NCI-H1417 treated with DMSO at 0.1 percent for 48 hours (cell line): Measurements from ENCODE around the gene NUDT17.

ENCODE experiments used
- DNase-seq: peaks from one replicate; lab custom pipeline; 2025; lab: John Stamatoyannopoulos, UW

The NUDT17 gene

GRCh38 chr1:145849356-145850160, 4.1 kb downstream of the NUDT17 start:
- DNase-seq = no peak

- no peak for DNase-seq
Measured at GRCh38 chr1:145855426-145855948, 10.1 kb downstream of the NUDT17 start.

GRCh38 chr1:145857170-145857569, 11.7 kb downstream of the NUDT17 start:
- DNase-seq = no peak

- no peak for DNase-seq
Measured at GRCh38 chr1:145858238-145858900, 12.9 kb downstream of the NUDT17 start.

GRCh38 chr1:145858901-145859490, 13.6 kb downstream of the NUDT17 start, which contains the start of gene PIAS3:
Gene PIAS3 (minus strand): TSS chr1:145859081. CDS start chr1:145858990, 91 bp downstream.
- DNase-seq = peak; percentile 17

GRCh38 chr1:145859491-145860023, 14.1 kb downstream of the NUDT17 start:
- no peak for DNase-seq

- DNase-seq = no peak
Measured at GRCh38 chr1:145863282-145864018, 18.0 kb downstream of the NUDT17 start.

- no peak for DNase-seq
Measured at GRCh38 chr1:145868232-145868631, 22.8 kb downstream of the NUDT17 start.

GRCh38 chr1:145871994-145872924, 26.8 kb downstream of the NUDT17 start:
- no peak for DNase-seq

GRCh38 chr1:145874646-145875045, 29.2 kb downstream of the NUDT17 start:
- DNase-seq = no peak

- DNase-seq = no peak
Measured at GRCh38 chr1:145877923-145878486, 32.6 kb downstream of the NUDT17 start.

- DNase-seq = no peak
Measured at GRCh38 chr1:145878724-145879123, 33.3 kb downstream of the NUDT17 start.

GRCh38 chr1:145879775-145880174, 34.3 kb downstream of the NUDT17 start:
- DNase-seq = peak; percentile 94

- DNase-seq = no peak
Measured at GRCh38 chr1:145884675-145885074, 39.2 kb downstream of the NUDT17 start.

GRCh38 chr1:145885738-145886287, 40.4 kb downstream of the NUDT17 start, which contains the start of gene ANKRD35:
Gene ANKRD35 (minus strand): TSS chr1:145885866. CDS start chr1:145885758, 108 bp downstream.
- DNase-seq = no peak

- DNase-seq = no peak
Measured at GRCh38 chr1:145886390-145886789, 41.0 kb downstream of the NUDT17 start.

- no peak for DNase-seq
Measured at GRCh38 chr1:145886816-145887215, 41.4 kb downstream of the NUDT17 start.

GRCh38 chr1:145887631-145888030, 42.2 kb downstream of the NUDT17 start:
- DNase-seq = no peak

- no peak for DNase-seq
Measured at GRCh38 chr1:145889722-145890121, 44.3 kb downstream of the NUDT17 start.

GRCh38 chr1:145891143-145891542, 45.7 kb downstream of the NUDT17 start:
- no peak for DNase-seq
